Tibial nerve (tissue), 4 donors: ENCODE data around the gene S100A14. TPM values are rescaled to one million over a fixed set of nuclear protein-coding genes. Genes with fewer than 3 reads are reported as not detected.
"Not testable (repeated sequence)": the region's sequence is repeated elsewhere in the genome, so short reads cannot be mapped to it uniquely, and the experiment has no call there.

Source experiments
- DNase-seq, 2 donors: peaks; one replicate each; pipeline ENCODE4 v3.0.0-alpha.2; 2019; ENCODE audit warnings: low spot score in 2 of 2
- H3K27ac ChIP-seq, 4 donors: fragments of 200-600 bp; sonication (generic) in 3 of 4; one replicate each; pipeline ENCODE4 v1.5.1; 2017 to 2019; ENCODE audit warnings: mild to moderate bottlenecking in 1 of 4
- H3K27me3 ChIP-seq, 2 donors: fragments of 200-600 bp; sonication (generic) in 1 of 2; one replicate each; pipeline versions ENCODE4 v1.5.1 to v1.6.0; 2017 to 2019
- H3K36me3 ChIP-seq, 3 donors: fragments of 200-600 bp; sonication (generic); one replicate each; pipeline ENCODE4 v1.5.1; 2018 to 2019
- H3K4me1 ChIP-seq, 4 donors: fragments of 200-600 bp; sonication (generic) in 3 of 4; one replicate each; pipeline ENCODE4 v1.5.1; 2017 to 2019
- H3K4me3 ChIP-seq, 4 donors: fragments of 200-600 bp; sonication (generic) in 3 of 4; one replicate each; pipeline ENCODE4 v1.5.1; 2017 to 2019; ENCODE audit warnings: mild to moderate bottlenecking in 1 of 4, moderate library complexity in 1 of 4
- H3K9me3 ChIP-seq, 4 donors: fragments of 200-600 bp; sonication (generic) in 3 of 4; one replicate each; pipeline ENCODE4 v1.5.1; 2017 to 2019
- EP300 ChIP-seq, 2 donors: sonication (generic); formaldehyde crosslinking; IDR thresholded peaks; one replicate each; pipeline ENCODE4 v1.6.1; 2017; ENCODE audit warnings: antibody characterized with exemption in 2 of 2, mild to moderate bottlenecking in 1 of 2
- POLR2A ChIP-seq, 2 donors: fragments of 450-650 bp; IDR thresholded peaks; one replicate each; pipeline ENCODE4 v1.6.1; 2017; ENCODE audit warnings: antibody characterized with exemption in 2 of 2, mild to moderate bottlenecking in 2 of 2, moderate library complexity in 2 of 2
- WGBS, 2 donors: methylation state at CpG; one replicate each; pipeline ENCODE4 v1.1.5; 2018; 5-methylcytosine and 5-hydroxymethylcytosine counted together
- total RNA-seq, 4 donors: library from RNA; depleted of rRNA; stranded (reverse); fragments of >200 nt; gene quantifications; one replicate each; pipeline ENCODE4 v1.1.0, GENCODE V29; 2016
- TF ChIP-seq, protein P1 (sequence below), 5 experiments: fragments of 200-600 bp in 3 of 5; fragments of 450-650 bp in 2 of 5; sonication (generic) in 3 of 5; IDR thresholded peaks; one replicate each; pipeline ENCODE4 v1.5.1; 2016 to 2019; ENCODE audit warnings: antibody characterized with exemption in 5 of 5, mild to moderate bottlenecking in 3 of 5, moderate library complexity in 2 of 5

Gene S100A14
- total RNA-seq, 4 donors from 2014 or later: 15.3 TPM; not detected in 3

DNA sequence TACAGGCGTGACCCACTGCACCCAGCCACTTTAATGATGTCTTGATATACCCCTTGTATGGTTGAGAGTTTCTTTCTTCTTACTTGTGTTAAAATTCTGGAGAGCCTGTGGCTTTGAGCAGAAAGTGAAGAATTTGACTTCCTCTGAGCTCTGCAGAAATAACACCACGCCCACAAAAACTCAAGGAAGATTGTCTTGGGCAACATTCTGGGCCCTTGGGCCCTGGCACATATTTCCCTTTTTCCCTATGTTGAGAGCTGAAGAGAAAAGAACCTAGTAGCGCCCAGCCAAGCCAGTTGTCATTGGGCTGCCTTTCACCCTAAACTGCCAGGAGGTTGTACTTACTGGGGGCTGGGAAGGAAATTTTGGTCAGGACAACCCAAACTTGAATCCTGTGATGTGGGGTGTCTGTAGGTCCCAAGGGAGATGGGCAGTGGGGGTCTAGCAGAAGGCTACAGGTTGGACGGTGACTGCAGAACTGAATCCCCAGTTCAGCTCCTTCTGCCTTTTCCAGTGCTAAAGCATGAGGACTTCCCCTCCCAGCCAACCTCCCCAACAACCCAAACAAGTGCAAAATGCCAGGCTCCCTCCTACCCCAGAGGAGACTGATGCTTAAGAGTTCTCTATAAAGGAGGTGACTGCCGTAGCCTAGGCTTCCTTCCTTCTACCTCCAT, 30.7 kb upstream of the S100A14 start:
- no peaks in the 10 kb centered on the region for H3K9me3 ChIP-seq
- H3K27me3 ChIP-seq: no peaks in the 10 kb centered on the region
- H3K4me1 ChIP-seq: peaks cover 0 to 46% (median 2%) of the 10 kb centered on the region in 4 donors
- no peak for DNase-seq
- WGBS, 2 donors: 72 to 85% methylated on average over 5 of the region's 5 CpGs
- TF ChIP-seq, protein P1, sequence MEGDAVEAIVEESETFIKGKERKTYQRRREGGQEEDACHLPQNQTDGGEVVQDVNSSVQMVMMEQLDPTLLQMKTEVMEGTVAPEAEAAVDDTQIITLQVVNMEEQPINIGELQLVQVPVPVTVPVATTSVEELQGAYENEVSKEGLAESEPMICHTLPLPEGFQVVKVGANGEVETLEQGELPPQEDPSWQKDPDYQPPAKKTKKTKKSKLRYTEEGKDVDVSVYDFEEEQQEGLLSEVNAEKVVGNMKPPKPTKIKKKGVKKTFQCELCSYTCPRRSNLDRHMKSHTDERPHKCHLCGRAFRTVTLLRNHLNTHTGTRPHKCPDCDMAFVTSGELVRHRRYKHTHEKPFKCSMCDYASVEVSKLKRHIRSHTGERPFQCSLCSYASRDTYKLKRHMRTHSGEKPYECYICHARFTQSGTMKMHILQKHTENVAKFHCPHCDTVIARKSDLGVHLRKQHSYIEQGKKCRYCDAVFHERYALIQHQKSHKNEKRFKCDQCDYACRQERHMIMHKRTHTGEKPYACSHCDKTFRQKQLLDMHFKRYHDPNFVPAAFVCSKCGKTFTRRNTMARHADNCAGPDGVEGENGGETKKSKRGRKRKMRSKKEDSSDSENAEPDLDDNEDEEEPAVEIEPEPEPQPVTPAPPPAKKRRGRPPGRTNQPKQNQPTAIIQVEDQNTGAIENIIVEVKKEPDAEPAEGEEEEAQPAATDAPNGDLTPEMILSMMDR (IDR thresholded peaks at IDR 0.05): no peak
- TF ChIP-seq EP300 (IDR thresholded peaks at IDR 0.05): peak in 1 of 2 donors; percentile 11
- H3K27ac ChIP-seq: peak overlapping the region in 2 of 4 donors; percentile 26 to 29
- no peak overlapping the region for H3K4me3 ChIP-seq
- peaks cover 0 to 51% (median 9%) of the 10 kb centered on the region in 3 donors for H3K36me3 ChIP-seq

- Histone ChIP-seq H3K4me3 (no peak overlapping the region), H3K9me3 (no peaks in the 10 kb centered on the region), H3K27me3 (no peaks in the 10 kb centered on the region), H3K27ac (peak overlapping the region in 2 of 4 donors; percentile 32 to 59), H3K4me1 (peaks cover 0 to 58% (median 2%) of the 10 kb centered on the region in 4 donors), H3K36me3 (peaks cover 0 to 81% (median 20%) of the 10 kb centered on the region in 3 donors)
- no peak for DNase-seq
- TF ChIP-seq, protein P1 (IDR thresholded peaks at IDR 0.05): no peak
- TF ChIP-seq POLR2A (IDR thresholded peaks at IDR 0.05): no peak
- TF ChIP-seq EP300 (IDR thresholded peaks at IDR 0.05): no peak
Measured at GRCh38 chr1:153643816-153644215, 27.7 kb upstream of the S100A14 start.

DNA sequence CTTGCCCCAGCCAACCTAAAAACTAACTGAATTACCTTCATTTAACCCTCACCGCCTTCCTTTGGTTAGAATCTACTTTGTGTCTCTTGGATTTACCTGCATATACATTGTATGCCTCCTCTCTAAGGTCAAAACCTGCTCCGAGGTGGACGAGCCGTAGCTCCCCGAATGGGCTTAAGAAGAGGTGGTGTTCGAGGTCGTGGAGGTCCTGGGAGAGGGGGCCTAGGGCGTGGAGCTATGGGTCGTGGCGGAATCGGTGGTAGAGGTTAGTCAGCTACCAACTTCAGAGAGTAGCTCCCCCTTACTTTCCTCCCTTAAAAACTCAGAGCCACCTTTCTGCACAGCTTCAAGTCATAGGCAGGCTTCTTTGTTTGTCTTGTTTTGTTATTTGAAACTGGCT, 27.0 kb upstream of the S100A14 start:
- TF ChIP-seq, protein P1 (IDR thresholded peaks at IDR 0.05): no peak
- no peak for TF ChIP-seq EP300 (IDR thresholded peaks at IDR 0.05)
- no peak for TF ChIP-seq POLR2A (IDR thresholded peaks at IDR 0.05)
- Histone ChIP-seq H3K4me1 (peaks cover 0 to 57% (median 2%) of the 10 kb centered on the region in 4 donors), H3K27ac (peak overlapping the region in 1 of 4 donors; percentile 32), H3K9me3 (no peaks in the 10 kb centered on the region), H3K27me3 (no peaks in the 10 kb centered on the region), H3K36me3 (peaks cover 0 to 89% (median 23%) of the 10 kb centered on the region in 3 donors), H3K4me3 (no peak overlapping the region)
- WGBS, 2 donors: 87% methylated on average over 11 of the region's 11 CpGs
- DNase-seq: no peak

DNA sequence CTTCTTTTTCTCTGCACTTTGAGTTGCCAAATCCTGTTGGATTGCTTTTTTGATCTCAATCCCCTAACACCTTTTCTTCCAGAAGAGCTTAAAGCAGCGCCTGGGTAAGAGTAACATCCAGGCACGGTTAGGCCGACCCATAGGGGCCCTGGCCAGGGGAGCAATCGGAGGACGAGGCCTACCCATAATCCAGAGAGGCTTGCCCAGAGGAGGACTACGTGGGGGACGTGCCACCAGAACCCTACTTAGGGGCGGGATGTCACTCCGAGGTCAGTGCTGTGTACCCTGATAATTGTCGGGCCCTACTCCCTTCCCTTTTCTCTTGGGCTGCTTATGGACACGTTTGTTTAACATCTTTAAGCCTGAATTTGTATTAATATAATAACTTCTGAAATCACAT, 26.0 kb upstream of the S100A14 start:
- H3K36me3 ChIP-seq: peaks cover 0 to 98% (median 31%) of the 10 kb centered on the region in 3 donors

GRCh38 chr1:153640861-153641260, 24.7 kb upstream of the S100A14 start:
- H3K36me3 ChIP-seq: peaks cover 0 to 100% (median 32%) of the 10 kb centered on the region in 3 donors
- no peaks in the 10 kb centered on the region for H3K27me3 ChIP-seq
- no peak for DNase-seq

More for the DNA sequence above, 26.0 kb upstream of the S100A14 start:
- peaks cover 0 to 63% (median 0%) of the 10 kb centered on the region in 4 donors for H3K4me1 ChIP-seq
- H3K4me3 ChIP-seq: no peak overlapping the region
- H3K27me3 ChIP-seq: no peaks in the 10 kb centered on the region
- WGBS, 2 donors: 81 to 86% methylated on average over 11 of the region's 11 CpGs
- no peak overlapping the region for H3K27ac ChIP-seq
- TF ChIP-seq EP300 (IDR thresholded peaks at IDR 0.05): no peak
- TF ChIP-seq, protein P1 (IDR thresholded peaks at IDR 0.05): no peak
- no peaks in the 10 kb centered on the region for H3K9me3 ChIP-seq
- DNase-seq: no peak

GRCh38 chr1:153640213-153640612, 24.1 kb upstream of the S100A14 start:
- H3K4me3 ChIP-seq, H3K9me3 ChIP-seq, DNase-seq, H3K27me3 ChIP-seq, H3K27ac ChIP-seq: not testable (repeated sequence)
- Histone ChIP-seq H3K36me3 (peaks cover 0 to 100% (median 32%) of the 10 kb centered on the region in 3 donors), H3K4me1 (peaks cover 0 to 72% (median 14%) of the 10 kb centered on the region in 4 donors)
- WGBS, 2 donors: 93 to 98% methylated on average over 4 to 5 of the region's 5 CpGs

More at GRCh38 chr1:153640861-153641260, 24.7 kb upstream of the S100A14 start:
- H3K9me3 ChIP-seq: no peaks in the 10 kb centered on the region
- 63 to 73% methylated on average over 6 of the region's 6 CpGs for WGBS, 2 donors
- H3K27ac ChIP-seq: no peak overlapping the region
- H3K4me1 ChIP-seq: peaks cover 0 to 66% (median 8%) of the 10 kb centered on the region in 4 donors
- no peak for TF ChIP-seq POLR2A (IDR thresholded peaks at IDR 0.05)
- H3K4me3 ChIP-seq: no peak overlapping the region
